ENCODE measurements around the gene RNF112. TPM values are rescaled to one million over a fixed set of nuclear protein-coding genes. Genes with fewer than 3 reads are reported as not detected.
A peak's percentile ranks its signal among the peaks of the same experiment; 100 is the strongest.

RNF112 gene
- total and polyA plus RNA-seq, 2 of the 8 experiments (the other 6 are each of a cell fraction or from before 2014, with no cell fraction given) = 1.1 to 2.2 TPM

DNA sequence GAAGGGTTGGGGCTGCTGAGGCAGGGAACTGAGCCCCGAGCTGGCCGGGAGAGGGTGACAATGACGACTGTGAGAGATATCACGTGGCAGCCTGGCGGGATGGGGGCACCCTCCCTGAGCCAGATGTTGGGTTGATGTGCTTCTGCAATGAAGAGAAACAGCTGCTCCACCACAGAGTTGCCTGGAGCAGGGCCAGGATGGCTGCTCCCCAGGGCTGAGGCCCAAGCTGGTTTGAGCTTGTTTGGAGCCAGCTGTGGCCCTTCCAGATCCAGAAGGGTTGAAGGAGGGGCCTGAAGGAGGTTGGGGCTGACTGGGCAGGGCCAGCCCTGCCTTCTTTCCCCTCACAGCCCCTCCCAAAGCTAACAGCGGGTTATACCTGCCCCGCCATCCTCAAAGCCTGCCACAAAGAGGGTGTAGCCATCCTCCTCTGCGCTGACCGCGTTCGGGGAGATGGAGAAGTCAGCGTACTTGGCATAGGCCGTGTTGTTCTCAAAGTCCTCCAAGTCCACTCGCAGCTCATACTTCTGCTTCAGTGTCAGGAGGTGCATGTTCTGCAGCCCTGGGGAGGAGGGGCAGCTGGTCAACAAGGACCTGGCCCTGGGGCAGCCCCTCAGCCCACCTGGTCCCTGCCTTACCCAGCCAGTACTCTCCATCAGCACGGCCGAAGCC, 26.2 kb upstream of the RNF112 start:
- WGBS, 2 experiments (ENCODE audit: extremely low coverage in 1 of 2, insufficient coverage in 1 of 2, insufficient read length in 1 of 2, insufficient replicate concordance in 2 of 2, low coverage in 1 of 2, low lambda C conversion rate in 2 of 2, missing lambda C conversion rate in 1 of 2) = 90% methylated on average over 16 of the region's 16 CpGs; no CpG with 5 or more reads in 1 of the 2 experiments
- POLR2A ChIA-PET (ENCODE audit: partially characterized antibody) = interaction anchor here (1.0 to 2.2 kb wide), 6 partner anchors 11 to 62 kb away, joined by 4 to 6 read pairs (median 5); partner anchors contain the start of gene B9D1
- TF ChIP-seq ZNF274 (IDR thresholded peaks at IDR 0.05; ENCODE audit: borderline replicate concordance, extremely low read depth, low read length) (no peak), ASH2L (IDR thresholded peaks at IDR 0.05; ENCODE audit: low read length) (no peak), BACH1 (IDR thresholded peaks at IDR 0.05; ENCODE audit: low read length) (no peak), POLR2A (IDR thresholded peaks at IDR 0.05; ENCODE audit: control extremely low read depth in 1 of 2, low read depth in 2 of 2, low read length in 2 of 2) (no peak), RXRA (IDR thresholded peaks at IDR 0.05; ENCODE audit: insufficient read depth, low read depth, low read length) (no peak), GTF2F1 (IDR thresholded peaks at IDR 0.05; ENCODE audit: borderline replicate concordance, low read depth, low read length) (no peak), KDM4A (IDR thresholded peaks at IDR 0.05; ENCODE audit: low read depth, low read length, severe bottlenecking) (no peak), KDM1A (IDR thresholded peaks at IDR 0.05; ENCODE audit: borderline replicate concordance, low read length) (no peak), TAF7 (optimal IDR thresholded peaks at IDR 0.05; ENCODE audit: borderline replicate concordance, low read depth, low read length) (no peak), SIRT6 (IDR thresholded peaks at IDR 0.05; ENCODE audit: low read length) (no peak), CREB1 (IDR thresholded peaks at IDR 0.05) (no peak)
- TF ChIP-seq, protein P1, sequence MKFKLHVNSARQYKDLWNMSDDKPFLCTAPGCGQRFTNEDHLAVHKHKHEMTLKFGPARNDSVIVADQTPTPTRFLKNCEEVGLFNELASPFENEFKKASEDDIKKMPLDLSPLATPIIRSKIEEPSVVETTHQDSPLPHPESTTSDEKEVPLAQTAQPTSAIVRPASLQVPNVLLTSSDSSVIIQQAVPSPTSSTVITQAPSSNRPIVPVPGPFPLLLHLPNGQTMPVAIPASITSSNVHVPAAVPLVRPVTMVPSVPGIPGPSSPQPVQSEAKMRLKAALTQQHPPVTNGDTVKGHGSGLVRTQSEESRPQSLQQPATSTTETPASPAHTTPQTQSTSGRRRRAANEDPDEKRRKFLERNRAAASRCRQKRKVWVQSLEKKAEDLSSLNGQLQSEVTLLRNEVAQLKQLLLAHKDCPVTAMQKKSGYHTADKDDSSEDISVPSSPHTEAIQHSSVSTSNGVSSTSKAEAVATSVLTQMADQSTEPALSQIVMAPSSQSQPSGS (IDR thresholded peaks at IDR 0.05; ENCODE audit: low read length) = no peak

More for the DNA sequence above, 26.2 kb upstream of the RNF112 start:
- no peak overlapping the region for H3K4ac ChIP-seq (replicated peaks; ENCODE audit: insufficient read length, low read depth, low read length)
- no peak overlapping the region for H2AK5ac ChIP-seq (ENCODE audit: low read depth, low read length)
- FAIRE-seq (no peak), DNase-seq (ENCODE audit: low read depth in 1 of 2, low spot score in 2 of 2) (no peak)
- H4K8ac ChIP-seq (ENCODE audit: extremely low read depth, insufficient read depth, low read length) = no peak overlapping the region
- H2BK120ac ChIP-seq (replicated peaks; ENCODE audit: low read depth, low read length) = no peak overlapping the region
- H3K4me2 ChIP-seq (ENCODE audit: insufficient read depth in 1 of 2, low read depth in 2 of 2, low read length in 2 of 2) = no peak overlapping the region
- no peak overlapping the region for H3K9ac ChIP-seq (replicated peaks in 1 of 4; ENCODE audit: extremely low read depth in 1 of 4, low read depth in 3 of 4, low read length in 3 of 4)
- no peak overlapping the region for H4K91ac ChIP-seq (replicated peaks; ENCODE audit: insufficient read length, low read length)
- no peak overlapping the region for H2BK15ac ChIP-seq (ENCODE audit: low read length)
- H3K14ac ChIP-seq (ENCODE audit: insufficient read length) = no peak overlapping the region
- H3K27ac ChIP-seq (ENCODE audit: low read depth, low read length) = no peak overlapping the region
- H3K9me3 ChIP-seq (ENCODE audit: insufficient read depth in 2 of 2, low read depth in 1 of 2, low read length in 1 of 2) = no peaks in the 10 kb centered on the region
- H2BK12ac ChIP-seq (ENCODE audit: low read depth, low read length) = 0 out of 2 replicates have a peak overlapping the region, but pooled peaks have one; percentile 27
- H2BK5ac ChIP-seq (ENCODE audit: low read depth, low read length) = no peak overlapping the region
- no peak overlapping the region for H2AFZ ChIP-seq (ENCODE audit: low read length)
- H3K18ac ChIP-seq (ENCODE audit: extremely low read depth, low read length) = no peak overlapping the region
- H4K5ac ChIP-seq (ENCODE audit: insufficient read length, low read depth, low read length) = no peak overlapping the region
- H3K56ac ChIP-seq (replicated peaks; ENCODE audit: insufficient read length, low read depth, low read length) = no peak overlapping the region
- H3K79me1 ChIP-seq (ENCODE audit: low read depth, low read length) = peaks cover 9% of the 10 kb centered on the region
- no peaks in the 10 kb centered on the region for H3K27me3 ChIP-seq (replicated peaks in 1 of 4; ENCODE audit: control insufficient read depth in 3 of 4, extremely low read depth in 1 of 4, insufficient read depth in 3 of 4, low read length in 3 of 4)
- H3K23me2 ChIP-seq (ENCODE audit: low read depth, low read length) = peaks cover 3% of the 10 kb centered on the region; the same call in 1 of the 2 replicates
- H3K79me2 ChIP-seq (ENCODE audit: control insufficient read depth in 1 of 2, insufficient read depth in 2 of 2, low read length in 2 of 2) = peaks cover 0 to 16% of the 10 kb centered on the region in 2 experiments; a peak in 2 of 4 replicates
- H3K23ac ChIP-seq (ENCODE audit: insufficient read length) = no peak overlapping the region
- H3K4me3 ChIP-seq (ENCODE audit: extremely low read depth in 1 of 4, insufficient read depth in 2 of 4, low read depth in 3 of 4, low read length in 4 of 4) = no peak overlapping the region
- CTCF ChIA-PET (ENCODE audit: partially characterized antibody) = interaction anchor here (0.8 to 2.0 kb wide), 6 partner anchors 13 to 382 kb away, joined by 3 to 7 read pairs (median 4); partner anchors contain the start of gene B9D1
- H3K4me1 ChIP-seq (replicated peaks in 1 of 4; ENCODE audit: control insufficient read depth in 3 of 4, insufficient read depth in 4 of 4, low read length in 3 of 4) = peaks cover 4 to 16% (median 12%) of the 10 kb centered on the region in 4 experiments
- H3K36me3 ChIP-seq (ENCODE audit: control insufficient read depth in 2 of 4, insufficient read depth in 4 of 4, low read length in 3 of 4) = peaks cover 31 to 55% (median 40%) of the 10 kb centered on the region in 4 experiments
- peaks cover 3 to 22% of the 10 kb centered on the region in 2 experiments for H4K20me1 ChIP-seq (replicated peaks in 1 of 2; ENCODE audit: control insufficient read depth in 1 of 2, insufficient read depth in 2 of 2, low read length in 2 of 2)
- no peak overlapping the region for H2BK20ac ChIP-seq (ENCODE audit: low read length)

Measured in H1 (cell line).